DND-41 (cell line): ENCODE results near the gene LURAP1L.

Source experiments
- CTCF ChIP-seq: IDR thresholded peaks from 2 replicates; pipeline ENCODE4 v1.5.1; 2012; ENCODE audit warnings: borderline replicate concordance, low read length, moderate library complexity, mild to moderate bottlenecking; ENCODE audit not compliant: poor library complexity, severe bottlenecking; ENCODE audit errors: extremely low read depth
- EZH2 ChIP-seq: IDR thresholded peaks from 3 replicates; pipeline ENCODE4 v1.6.1; 2012; ENCODE audit warnings: borderline replicate concordance, low read depth, mild to moderate bottlenecking, moderate library complexity, low read length, inconsistent platforms; ENCODE audit not compliant: severe bottlenecking

- TF ChIP-seq EZH2 = no peak
- TF ChIP-seq CTCF = no peak
Observed at GRCh38 chr9:12777121-12778022, 2.6 kb downstream of the LURAP1L start.
